Smooth muscle cell (in vitro differentiated cells): ENCODE measurements around the gene GRK7. TPM values are rescaled to one million over a fixed set of nuclear protein-coding genes. Genes with fewer than 3 reads are reported as not detected.

Experiments
- DNase-seq: peaks from one replicate; lab custom pipeline; 2025; ENCODE audit not compliant: unreplicated experiment; lab: John Stamatoyannopoulos, UW
- H2AFZ ChIP-seq: fragments of 200-600 bp; sonication (generic); 2 replicates; pipeline ENCODE4 v1.6.0; 2016; ENCODE audit warnings: antibody characterized with exemption, low read depth, mild to moderate bottlenecking
- H3F3A ChIP-seq: fragments of 200-600 bp; sonication (generic); 2 replicates; pipeline ENCODE4 v1.6.0; 2017; ENCODE audit warnings: antibody characterized with exemption, low read depth
- H3K27ac ChIP-seq: fragments of 200-600 bp; sonication (generic); 2 replicates; pipeline ENCODE4 v1.5.1; 2016; ENCODE audit warnings: low read depth, mild to moderate bottlenecking
- H3K27me3 ChIP-seq: fragments of 200-600 bp; sonication (generic); 2 replicates; pipeline ENCODE4 v1.6.1; 2016; ENCODE audit warnings: low read depth, mild to moderate bottlenecking
- H3K36me3 ChIP-seq: fragments of 200-600 bp; sonication (generic); 2 replicates; pipeline ENCODE4 v1.5.1; 2016; ENCODE audit warnings: low read depth
- H3K4me1 ChIP-seq: fragments of 200-600 bp; sonication (generic); 2 replicates; pipeline ENCODE4 v1.5.1; 2016; ENCODE audit warnings: low read depth
- H3K4me2 ChIP-seq: fragments of 200-600 bp; sonication (generic); 2 replicates; pipeline ENCODE4 v1.6.0; 2016; ENCODE audit warnings: mild to moderate bottlenecking
- H3K4me3 ChIP-seq: fragments of 200-600 bp; sonication (generic); 2 replicates; pipeline ENCODE4 v1.5.1; 2016; ENCODE audit warnings: mild to moderate bottlenecking
- H3K79me2 ChIP-seq: fragments of 200-600 bp; sonication (generic); 2 replicates; pipeline ENCODE4 v1.6.0; 2016; ENCODE audit warnings: low read depth, mild to moderate bottlenecking
- H3K9ac ChIP-seq: fragments of 200-600 bp; sonication (generic); 2 replicates; pipeline ENCODE4 v1.6.0; 2016; ENCODE audit warnings: low read depth
- H3K9me3 ChIP-seq: fragments of 200-600 bp; sonication (generic); replicated peaks from 2 replicates; pipeline ENCODE4 v1.5.1; 2016; ENCODE audit warnings: low read depth
- H4K20me1 ChIP-seq: fragments of 200-600 bp; sonication (generic); 2 replicates; pipeline ENCODE4 v1.6.0; 2016; ENCODE audit warnings: low read depth
- CTCF ChIP-seq: fragments of 200-600 bp; sonication (generic); IDR thresholded peaks from 2 replicates; pipeline ENCODE4 v1.5.1; 2017; ENCODE audit warnings: borderline replicate concordance, mild to moderate bottlenecking, antibody characterized with exemption; ENCODE audit not compliant: insufficient read depth, poor library complexity, severe bottlenecking
- WGBS: methylation state at CpG from one replicate; pipeline ENCODE4 v1.1.7; 2016; ENCODE audit warnings: low lambda C conversion rate; 5-methylcytosine and 5-hydroxymethylcytosine counted together
- polyA plus RNA-seq: library from polyadenylated mRNA; unstranded; fragments of >200 nt; fragmentation: Nextera tagmentation; extraction: Ambion mirVana; gene quantifications from 2 replicates; pipeline ENCODE4 v1.2.1, GENCODE V29; 2016
- small RNA-seq: library from RNA; depleted of rRNA; stranded (forward); fragments of <200 nt; gene quantifications from one replicate; pipeline ENCODE3, GENCODE V24; 2014
- total RNA-seq: library from RNA; depleted of rRNA; stranded (reverse); fragments of >200 nt; gene quantifications from 2 replicates; pipeline ENCODE4 v1.2.3, GENCODE V29; 2014

GRK7 gene
- total and polyA plus RNA-seq, 2 experiments from 2014 or later = not detected

- H3F3A ChIP-seq = no peaks in the 10 kb centered on the region
- H3K79me2 ChIP-seq = no peaks in the 10 kb centered on the region
- no peaks in the 10 kb centered on the region for H3K27me3 ChIP-seq
- no peaks in the 10 kb centered on the region for H3K9me3 ChIP-seq
- H3K4me2 ChIP-seq = no peak overlapping the region
- no peak overlapping the region for H2AFZ ChIP-seq
- H3K27ac ChIP-seq = no peak overlapping the region
- H3K4me1 ChIP-seq = peaks cover 17% of the 10 kb centered on the region
- WGBS = 51% methylated on average over 5 of the region's 5 CpGs
- no peak overlapping the region for H3K4me3 ChIP-seq
- no peaks in the 10 kb centered on the region for H4K20me1 ChIP-seq
- DNase-seq = no peak
- no peak for TF ChIP-seq CTCF
- H3K36me3 ChIP-seq = no peaks in the 10 kb centered on the region
- H3K9ac ChIP-seq = no peak overlapping the region
These were observed 48.9 kb downstream of the GRK7 start for GRCh38 chr3:141812084-141812483.

GRCh38 chr3:141812586-141812985 is 49.4 kb downstream of the GRK7 start:
- WGBS = 59% methylated on average over 4 of the region's 4 CpGs
- no peak overlapping the region for H3K27ac ChIP-seq

More at GRCh38 chr3:141812586-141812985, 49.4 kb downstream of the GRK7 start:
- no peak overlapping the region for H3K9ac ChIP-seq
- peaks cover 17% of the 10 kb centered on the region for H3K4me1 ChIP-seq
- H3K79me2 ChIP-seq = no peaks in the 10 kb centered on the region
- H3K9me3 ChIP-seq = no peaks in the 10 kb centered on the region
- no peaks in the 10 kb centered on the region for H4K20me1 ChIP-seq
- no peaks in the 10 kb centered on the region for H3F3A ChIP-seq
- no peaks in the 10 kb centered on the region for H3K36me3 ChIP-seq
- no peaks in the 10 kb centered on the region for H3K27me3 ChIP-seq
- no peak overlapping the region for H2AFZ ChIP-seq
- DNase-seq = no peak
- TF ChIP-seq CTCF = no peak
- no peak overlapping the region for H3K4me2 ChIP-seq
- no peak overlapping the region for H3K4me3 ChIP-seq

Small RNA genes within 50 kb of the gene (small RNA-seq; reads per million reads assigned to genes)
- not detected for gene AC112771.1

Other genes with a start within 250 kb of the GRK7 start
- gene RNF7, start 25.1 kb upstream of the GRK7 start, total RNA-seq = 127 and 130 TPM in 2 replicates
- 229 and 233 TPM in 2 replicates for gene RNF7, start 25.1 kb upstream of the GRK7 start, polyA plus RNA-seq
- gene ATP1B3, start 113.2 kb downstream of the GRK7 start, total RNA-seq = 89.2 and 108 TPM in 2 replicates
- gene ATP1B3, start 113.2 kb downstream of the GRK7 start, polyA plus RNA-seq = 250 and 271 TPM in 2 replicates